GM18870 (cell line): ENCODE data around the gene ELF4.
A peak's percentile ranks its signal among the peaks of the same experiment; 100 is the strongest.

ENCODE experiments used
- ATAC-seq: cut with Tn5 transposase; IDR thresholded peaks from one replicate; pipeline ENCODE4 v1.9.1; 2021; ENCODE audit warnings: moderate library complexity; ENCODE audit not compliant: unreplicated experiment

ELF4 gene

GRCh38 chrX:130110379-130111219 lies at the start of gene ELF4:
ELF4 (minus strand) TSS chrX:130110497; CDS start chrX:130081330, 29,167 bp downstream.
- no peak for ATAC-seq

GRCh38 chrX:130159776-130160175 lies 49.5 kb upstream of the ELF4 start:
- ATAC-seq, result no peak

GRCh38 chrX:130158311-130158710 lies 48.0 kb upstream of the ELF4 start:
- ATAC-seq, result no peak

DNA sequence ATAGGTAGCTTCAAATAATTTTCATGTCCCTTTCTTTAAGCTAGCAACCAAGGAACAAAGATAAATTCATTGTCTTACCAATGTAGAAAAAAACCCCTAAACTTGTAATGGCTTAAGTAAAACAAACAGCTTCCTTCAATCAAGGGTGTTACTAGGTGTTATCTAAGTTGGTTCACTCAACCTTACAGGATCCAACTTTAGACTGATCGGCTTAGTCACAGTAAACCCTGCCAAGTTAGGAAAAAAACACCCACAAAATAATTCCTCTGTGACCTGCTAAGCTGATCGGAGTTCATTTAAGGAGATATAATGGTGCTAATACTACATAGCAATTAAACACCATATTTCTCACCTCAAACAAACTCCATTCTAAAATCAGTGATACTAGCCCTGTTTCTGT lies 45.3 kb upstream of the ELF4 start:
- no peak for ATAC-seq

- no peak for ATAC-seq
These were observed 37.3 kb upstream of the ELF4 start for GRCh38 chrX:130147631-130148030.

GRCh38 chrX:130145123-130145522 lies 34.8 kb upstream of the ELF4 start:
- ATAC-seq, result no peak

DNA sequence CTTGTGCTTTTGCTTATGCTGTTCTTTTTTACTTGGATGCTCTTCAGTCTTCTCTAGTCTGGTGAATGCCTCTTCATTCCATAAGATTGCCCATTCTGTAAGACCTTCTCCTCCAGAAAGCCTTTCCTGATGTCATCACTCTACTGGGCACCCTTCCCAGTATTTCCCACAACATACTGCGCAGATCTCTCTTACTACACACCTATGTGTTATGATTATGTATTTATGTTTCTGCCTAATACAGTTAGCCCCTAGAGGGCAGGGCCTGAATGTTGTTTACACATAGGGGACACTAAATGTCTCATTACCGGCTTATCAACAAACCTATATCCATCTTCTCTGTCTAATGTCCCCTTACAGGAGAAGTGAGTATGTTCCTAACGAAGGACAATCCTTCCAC lies 34.2 kb upstream of the ELF4 start:
- no peak for ATAC-seq

DNA sequence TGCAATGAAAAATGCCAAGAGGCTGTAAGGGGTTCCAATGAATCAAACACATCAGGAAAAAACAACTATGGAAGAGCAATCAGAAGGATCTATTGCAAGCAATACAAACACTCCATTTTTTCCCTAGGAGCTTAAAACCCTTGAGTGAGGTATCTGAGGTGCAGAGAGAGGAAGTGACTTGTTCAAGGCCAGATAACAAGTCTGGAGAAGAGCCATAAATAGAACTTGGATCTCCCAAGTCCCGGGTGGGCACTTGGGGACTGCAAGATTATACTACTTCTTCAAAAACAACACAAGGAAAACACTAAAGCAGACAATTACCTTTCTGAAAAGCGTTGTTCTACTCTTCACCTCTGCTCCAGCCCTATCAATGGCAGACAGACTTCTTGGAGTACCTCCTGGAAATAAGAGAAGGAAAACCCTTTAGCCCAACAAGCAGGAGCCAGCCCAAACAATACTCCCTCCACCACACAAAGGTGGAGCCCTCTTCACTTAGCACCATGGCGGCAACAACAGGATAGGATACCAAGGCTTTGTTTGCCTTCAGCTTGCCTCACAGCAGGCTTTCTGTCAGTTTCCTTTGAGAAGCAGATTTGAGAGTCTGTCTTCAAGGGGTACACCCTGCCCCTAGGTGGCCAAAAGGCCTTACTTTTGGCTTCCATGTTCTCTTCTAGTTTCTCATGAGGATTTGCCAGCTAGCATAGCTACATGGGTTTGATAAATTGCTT lies 29.3 kb upstream of the ELF4 start:
- ATAC-seq, result no peak

DNA sequence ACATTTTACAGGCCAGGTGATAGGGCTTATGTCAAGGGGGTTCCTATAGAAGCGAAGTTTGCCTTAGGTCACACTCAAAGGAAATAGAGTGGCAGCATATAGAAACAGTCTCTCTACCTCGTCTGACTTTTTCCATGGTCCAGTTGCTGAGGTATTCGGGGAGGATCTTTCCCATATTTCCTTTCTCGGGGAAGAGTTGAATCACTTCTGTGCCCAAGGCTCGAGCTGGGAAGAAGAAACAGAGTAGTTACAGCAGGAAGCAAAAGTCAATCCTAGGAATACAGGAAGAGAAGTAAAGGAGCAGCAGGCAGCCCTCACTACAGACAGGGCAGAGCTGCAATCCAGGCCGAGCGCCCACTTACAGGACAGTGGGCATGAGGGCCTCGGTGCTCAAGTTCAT lies 26.7 kb upstream of the ELF4 start:
- ATAC-seq, result no peak

- ATAC-seq, result no peak
These were observed 26.2 kb upstream of the ELF4 start for GRCh38 chrX:130136496-130136895.

DNA sequence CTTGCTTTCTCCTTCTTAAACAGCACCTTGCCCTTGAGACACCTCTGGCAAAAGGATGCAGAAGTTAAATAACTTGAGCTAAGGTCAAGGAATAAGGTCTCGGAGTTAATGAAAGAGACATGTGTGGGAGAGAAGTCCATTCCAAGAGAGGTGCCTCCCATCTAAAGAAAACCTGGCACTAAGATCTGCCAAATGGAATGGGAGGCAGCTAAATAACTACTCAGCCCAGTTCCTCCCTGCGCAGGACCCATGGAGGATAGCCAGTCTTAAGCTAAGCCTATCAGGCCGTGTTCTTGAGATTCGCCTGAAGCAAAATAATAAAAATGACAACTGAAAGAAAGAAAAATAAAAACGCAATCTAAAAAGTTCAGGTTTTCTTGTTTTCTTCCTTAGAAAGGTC lies 20.7 kb upstream of the ELF4 start:
- ATAC-seq, result no peak

DNA sequence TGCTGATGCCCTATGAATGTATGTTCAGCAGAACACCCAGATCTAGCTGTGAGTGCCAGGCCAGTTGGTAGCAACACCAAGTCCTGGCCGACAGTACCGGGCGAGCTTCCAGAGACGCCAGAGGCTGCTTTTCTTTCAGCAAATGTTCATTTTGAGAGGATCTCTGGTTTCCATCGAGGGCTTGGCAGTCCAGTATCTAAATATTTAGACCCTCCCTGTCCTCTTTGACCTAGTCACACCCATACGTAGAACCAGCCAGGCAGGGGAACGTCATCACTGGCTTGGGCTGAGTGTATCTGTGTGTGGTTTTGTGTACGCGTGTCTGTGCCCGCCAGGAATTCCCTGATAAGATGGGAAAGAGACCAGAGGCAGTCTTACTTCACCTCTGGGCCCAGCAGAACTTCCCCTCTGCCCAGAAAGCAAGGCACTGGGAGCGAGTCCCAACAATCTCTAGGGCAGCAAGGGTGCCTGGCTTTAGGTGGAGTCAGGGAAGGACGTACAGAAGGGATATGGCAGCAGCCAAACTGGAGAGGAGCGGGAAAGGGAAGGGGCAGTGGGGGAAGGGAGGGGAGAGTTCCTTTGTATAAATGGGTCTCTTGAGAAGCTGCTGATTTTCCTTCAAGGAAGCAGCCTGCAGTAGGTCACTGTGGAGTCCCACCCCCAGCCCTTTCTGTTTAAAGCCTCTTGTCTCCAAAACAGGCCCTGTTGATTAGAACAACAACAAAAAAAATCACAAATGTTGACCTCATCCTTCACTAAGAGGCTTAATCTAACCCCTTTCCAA lies 15.0 kb upstream of the ELF4 start:
- no peak for ATAC-seq

DNA sequence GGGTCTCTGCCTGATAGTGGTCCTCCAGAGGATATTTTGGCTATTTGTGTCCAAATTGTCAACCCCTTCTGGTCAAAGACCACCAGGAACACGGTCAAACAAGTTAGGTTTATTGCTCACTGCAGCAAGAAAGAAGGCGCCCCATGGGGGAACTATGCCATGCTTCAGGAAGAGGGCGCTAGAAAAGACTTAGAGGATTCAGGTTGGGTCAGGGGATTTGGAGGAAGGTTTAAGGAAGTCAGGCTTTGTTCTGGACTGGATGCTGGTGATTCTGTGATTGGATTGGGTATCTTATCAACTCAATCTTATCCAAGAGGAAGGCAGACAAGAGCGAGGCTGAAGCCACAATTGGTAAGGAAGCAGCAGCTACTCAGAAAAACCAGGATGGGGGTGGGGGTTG lies 14.3 kb upstream of the ELF4 start:
- no peak for ATAC-seq

DNA sequence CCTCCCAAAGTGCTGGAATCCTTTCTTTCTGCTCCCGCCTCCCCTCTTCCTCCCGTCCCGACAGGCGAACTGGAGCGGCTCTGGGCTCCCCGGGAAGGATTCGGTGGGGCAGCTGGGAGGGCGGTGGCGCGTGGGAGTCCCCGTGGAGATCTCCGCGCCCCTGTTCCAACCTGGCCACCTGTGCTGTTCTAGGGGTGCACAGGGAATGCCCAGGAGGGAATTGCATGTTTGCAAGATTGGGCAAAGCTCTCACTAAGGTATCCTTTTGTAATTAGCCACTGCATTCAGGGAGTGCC lies 11.2 kb upstream of the ELF4 start:
- ATAC-seq, result no peak

GRCh38 chrX:130120746-130121504 lies 10.6 kb upstream of the ELF4 start:
- peak; percentile 49 for ATAC-seq

- peak; percentile 31 for ATAC-seq
These were observed 10.0 kb upstream of the ELF4 start for GRCh38 chrX:130120321-130120731.

- no peak for ATAC-seq
These were observed 9.1 kb upstream of the ELF4 start for GRCh38 chrX:130119312-130119898.

DNA sequence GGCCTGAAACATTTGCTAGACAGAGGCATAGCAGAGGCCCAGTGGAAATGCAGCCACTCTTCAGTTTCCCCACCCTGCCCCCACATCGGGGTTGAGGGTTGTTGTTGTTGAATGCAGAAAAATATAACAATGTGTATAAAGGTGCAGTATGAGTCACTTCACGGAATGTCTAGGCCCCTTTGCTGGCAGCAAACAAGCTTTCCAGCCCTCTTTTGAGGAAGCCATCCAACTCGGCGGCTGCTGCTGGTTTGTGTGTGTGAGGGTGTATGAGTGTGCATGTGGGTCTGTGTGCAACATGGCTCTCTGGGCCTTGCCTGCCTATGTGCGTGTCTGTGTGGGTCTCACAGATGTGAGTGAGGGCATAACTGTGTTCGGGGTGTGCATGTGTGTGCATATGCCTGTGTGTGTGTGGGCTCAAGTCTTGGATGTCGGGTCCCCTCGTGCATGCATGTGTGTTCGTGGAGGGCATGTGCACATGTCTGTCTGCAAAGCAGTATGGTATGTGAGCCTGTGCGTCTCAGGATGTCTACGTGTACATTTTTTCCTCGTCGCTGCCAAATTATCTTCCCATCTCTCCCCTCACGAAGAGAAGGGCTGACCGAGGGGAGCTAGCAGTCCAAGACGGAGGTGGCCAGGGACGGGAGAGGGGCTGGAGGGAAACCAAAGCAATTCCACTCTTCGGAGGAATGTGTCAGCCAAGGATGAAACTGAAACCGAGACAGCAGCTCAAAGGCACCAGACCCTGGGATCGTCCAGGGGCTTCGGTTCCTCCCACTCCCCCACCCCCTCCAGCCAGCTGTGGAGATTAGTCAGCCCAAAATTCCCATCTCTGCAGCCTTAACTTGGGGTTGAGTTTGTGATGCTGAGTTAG lies 8.4 kb upstream of the ELF4 start:
- ATAC-seq, result no peak

- ATAC-seq, result no peak
These were observed 6.9 kb upstream of the ELF4 start for GRCh38 chrX:130117166-130117565.
